Panc1 (cell line): ENCODE measurements around the gene ADD2. TPM values are rescaled to one million over a fixed set of nuclear protein-coding genes. Genes with fewer than 3 reads are reported as not detected.

ENCODE experiments used
- ATAC-seq: fragments of 200-7000 bp; cut with Tn5 transposase; 2 replicates; pipeline ENCODE4 v1.9.1; 2020; ENCODE audit warnings: mild to moderate bottlenecking, moderate library complexity
- BruUV-seq: library from RNA; stranded (reverse); fragments of 400-500 nt; replicated peaks from 2 replicates; lab custom pipeline; 2021; lab: Mats Ljungman, UMichigan
- CTCF ChIA-PET: fragments of 300-600 bp; sonication (Branson Sonifier 250); formaldehyde crosslinking; loops from one replicate; lab custom pipeline; 2022; ENCODE audit warnings: antibody characterized with exemption; lab: Charles Lee
- POLR2A ChIA-PET: fragments of 300-600 bp; sonication (Branson Sonifier 250); formaldehyde crosslinking; loops from one replicate; lab custom pipeline; 2022; ENCODE audit warnings: antibody characterized with exemption; lab: Charles Lee
- DNase-seq: peaks from one replicate; pipeline ENCODE4 v3.0.0-alpha.2; 2010; ENCODE audit warnings: low read depth, low spot score
- H3K27ac ChIP-seq: 2 replicates; pipeline ENCODE4 v1.5.1; 2011; ENCODE audit warnings: mild to moderate bottlenecking, low read length, inconsistent platforms
- H3K27me3 ChIP-seq: fragments of 200-500 bp; sonication (Bioruptor generic); 2 replicates; pipeline ENCODE4 v1.6.0; 2014; ENCODE audit warnings: low read length, inconsistent platforms; ENCODE audit not compliant: control insufficient read depth, insufficient read depth
- H3K36me3 ChIP-seq: fragments of 200-500 bp; sonication (Bioruptor generic); 2 replicates; pipeline ENCODE4 v1.5.1; 2014; ENCODE audit warnings: inconsistent platforms, mild to moderate bottlenecking, low read length, moderate library complexity; ENCODE audit not compliant: control insufficient read depth, insufficient read depth
- H3K4me1 ChIP-seq: 2 replicates; pipeline ENCODE4 v1.5.1; 2011; ENCODE audit warnings: inconsistent platforms, mild to moderate bottlenecking, low read length, moderate library complexity; ENCODE audit not compliant: control insufficient read depth, insufficient read depth
- H3K4me3 ChIP-seq, 2 experiments: 2 replicates each; pipeline ENCODE4 v1.5.1; 2011 to 2012; ENCODE audit warnings: low read depth in 2 of 2, low read length in 2 of 2, mild to moderate bottlenecking in 2 of 2, inconsistent platforms in 1 of 2, moderate library complexity in 1 of 2
- H3K9me3 ChIP-seq: fragments of 200-500 bp; sonication (Bioruptor generic); 2 replicates; pipeline ENCODE4 v1.5.1; 2014; ENCODE audit warnings: low read depth, mild to moderate bottlenecking, inconsistent platforms, low read length, moderate library complexity; ENCODE audit not compliant: control insufficient read depth, insufficient read depth
- POLR2AphosphoS5 ChIP-seq: IDR thresholded peaks from 2 replicates; pipeline ENCODE4 v1.6.1; 2012; ENCODE audit warnings: mild to moderate bottlenecking, low read depth, low read length, moderate library complexity
- REST ChIP-seq, 2 experiments: IDR thresholded peaks; 2 replicates each; pipeline ENCODE4 v1.6.1; 2011 to 2012; ENCODE audit warnings: low read depth in 2 of 2, control low read depth in 1 of 2, low read length in 1 of 2, mild to moderate bottlenecking in 1 of 2, moderate library complexity in 1 of 2; ENCODE audit not compliant: insufficient read depth in 1 of 2
- SIN3A ChIP-seq: IDR thresholded peaks from 2 replicates; pipeline ENCODE4 v1.6.1; 2012; ENCODE audit warnings: low read depth, mild to moderate bottlenecking, low read length, moderate library complexity, borderline replicate concordance; ENCODE audit not compliant: insufficient read depth
- TCF7L2 ChIP-seq: IDR thresholded peaks from 2 replicates; pipeline ENCODE4 v1.6.1; 2011; ENCODE audit warnings: mild to moderate bottlenecking, low read depth, low read length, inconsistent platforms
- in situ Hi-C: cut with HindIII; loops from 2 replicates; pipeline ENCODE4 v1.10.0; 2016; ENCODE audit warnings: low sequenced_read_pairs, low pct_unique_long_range_greater_than_20kb
- intact Hi-C: fragments of 100-400 bp; cut with micrococcal nuclease; formaldehyde crosslinking; loops from one replicate; pipeline ENCODE4 v1.10.0; 2022; ENCODE audit not compliant: unreplicated experiment
- total RNA-seq: library from RNA; stranded (reverse); gene quantifications from one replicate; pipeline ENCODE4 v1.2.1, GENCODE V29; 2021; ENCODE audit not compliant: unreplicated experiment

ADD2 gene
- total RNA-seq, 1 experiment from 2014 or later: 0.26 TPM

- no TSS peak for BruUV-seq
- Histone ChIP-seq H3K27me3 (peaks cover 7% of the 10 kb centered on the region), H3K4me3 (no peak overlapping the region), H3K36me3 (no peaks in the 10 kb centered on the region), H3K9me3 (no peaks in the 10 kb centered on the region), H3K27ac (no peak overlapping the region), H3K4me1 (no peaks in the 10 kb centered on the region)
- no peak for DNase-seq
- TF ChIP-seq SIN3A: no peak
- no peak for TF ChIP-seq POLR2AphosphoS5
- intact Hi-C loops: no loop called here
- ATAC-seq: no peak
- in situ Hi-C loops: no loop called here
- ChIA-PET CTCF (no interaction called here), POLR2A (no interaction called here)
Observed at GRCh38 chr2:70703900-70704549, 64.0 kb downstream of the ADD2 start.

- no peak for ATAC-seq
- no peak for DNase-seq
- no TSS peak for BruUV-seq
- in situ Hi-C loops: no loop called here
- Histone ChIP-seq H3K4me3 (no peak overlapping the region), H3K27me3 (peaks cover 9% of the 10 kb centered on the region), H3K4me1 (no peaks in the 10 kb centered on the region), H3K9me3 (no peaks in the 10 kb centered on the region), H3K36me3 (no peaks in the 10 kb centered on the region), H3K27ac (no peak overlapping the region)
- TF ChIP-seq SIN3A (no peak), TCF7L2 (no peak), REST (IDR thresholded peaks at IDR 0.05; ENCODE audit: insufficient read depth in 1 of 2, low read depth in 2 of 2, low read length in 1 of 2) (no peak)
- ChIA-PET CTCF (no interaction called here), POLR2A (no interaction called here)
- intact Hi-C loops: no loop called here
Observed at GRCh38 chr2:70702711-70703395, 65.1 kb downstream of the ADD2 start.

- Histone ChIP-seq H3K4me1 (no peaks in the 10 kb centered on the region), H3K27me3 (peaks cover 9% of the 10 kb centered on the region), H3K36me3 (no peaks in the 10 kb centered on the region), H3K27ac (no peak overlapping the region), H3K9me3 (no peaks in the 10 kb centered on the region), H3K4me3 (no peak overlapping the region)
- intact Hi-C loops: no loop called here
- ATAC-seq (no peak), DNase-seq (no peak)
- BruUV-seq: no TSS peak
- no peak for TF ChIP-seq REST (IDR thresholded peaks at IDR 0.05; ENCODE audit: insufficient read depth in 1 of 2, low read depth in 2 of 2, low read length in 1 of 2)
- TF ChIP-seq SIN3A: no peak
- TF ChIP-seq POLR2AphosphoS5: no peak
- in situ Hi-C loops: no loop called here
- ChIA-PET CTCF (no interaction called here), POLR2A (no interaction called here)
Observed at GRCh38 chr2:70698847-70699246, 69.2 kb downstream of the ADD2 start.
